HG03354 (cell line): Measurements from ENCODE around the gene PRELID1.

Source experiments
- ATAC-seq: cut with Tn5 transposase; IDR thresholded peaks from one replicate; pipeline ENCODE4 v1.9.1; 2021; ENCODE audit warnings: mild to moderate bottlenecking; ENCODE audit not compliant: unreplicated experiment, poor library complexity, severe bottlenecking

Gene PRELID1

DNA sequence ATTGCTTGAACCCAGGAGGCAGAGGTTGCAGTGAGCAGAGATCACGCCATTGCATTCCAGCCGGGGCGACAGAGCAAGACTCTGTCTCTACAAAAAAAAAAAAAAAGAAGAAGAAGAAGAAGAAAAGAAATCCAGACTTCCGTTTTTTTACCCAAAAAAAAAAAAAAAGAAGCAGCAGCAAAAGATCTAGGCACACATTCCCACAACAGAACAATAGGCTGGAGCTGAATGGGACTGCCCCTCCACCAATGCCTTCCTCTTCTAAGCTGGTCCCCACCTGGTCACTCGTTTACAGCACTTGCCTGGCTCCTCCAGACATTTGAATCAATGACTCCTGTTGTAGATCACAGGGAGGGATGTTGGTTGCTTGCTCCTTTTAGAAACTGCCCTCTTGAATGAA is 49.5 kb downstream of the PRELID1 start:
- no peak for ATAC-seq

GRCh38 chr5:177354256-177354655 is 50.7 kb downstream of the PRELID1 start:
- ATAC-seq, result no peak

GRCh38 chr5:177354711-177355110 is 51.1 kb downstream of the PRELID1 start:
- ATAC-seq, result no peak

GRCh38 chr5:177355162-177355867 is 51.7 kb downstream of the PRELID1 start:
- ATAC-seq, result no peak

GRCh38 chr5:177355868-177356168 is 52.2 kb downstream of the PRELID1 start:
- no peak for ATAC-seq
